NCI-H128 (cell line): ENCODE measurements around the gene RBBP8NL.

Source experiments
- DNase-seq: peaks from one replicate; lab custom pipeline; 2025; ENCODE audit not compliant: unreplicated experiment; lab: John Stamatoyannopoulos, UW

Gene RBBP8NL

GRCh38 chr20:62427172-62428001, at the start of gene RBBP8NL:
TSS of gene RBBP8NL (minus strand) at chr20:62427539. CDS start at chr20:62419647, 7,892 bp downstream.
- DNase-seq: peak; percentile 54

GRCh38 chr20:62476056-62476838, 48.9 kb upstream of the RBBP8NL start:
- DNase-seq: no peak

- no peak for DNase-seq
These were observed 48.4 kb upstream of the RBBP8NL start, which contains the start of gene GATA5 for GRCh38 chr20:62475772-62476055. TSS of gene GATA5 (minus strand) at chr20:62475995. CDS start at chr20:62475521, 474 bp downstream.

GRCh38 chr20:62475027-62475771, 47.9 kb upstream of the RBBP8NL start:
- DNase-seq: no peak

GRCh38 chr20:62474604-62475026, 47.3 kb upstream of the RBBP8NL start:
- no peak for DNase-seq

GRCh38 chr20:62473717-62474603, 46.6 kb upstream of the RBBP8NL start:
- DNase-seq: no peak

- no peak for DNase-seq
These were observed 45.7 kb upstream of the RBBP8NL start for GRCh38 chr20:62472941-62473585.

GRCh38 chr20:62472138-62472940, 45.0 kb upstream of the RBBP8NL start:
- DNase-seq: no peak

- no peak for DNase-seq
These were observed 43.1 kb upstream of the RBBP8NL start for GRCh38 chr20:62470459-62470858.

GRCh38 chr20:62470001-62470400, 42.7 kb upstream of the RBBP8NL start:
- no peak for DNase-seq

- DNase-seq: no peak
These were observed 42.0 kb upstream of the RBBP8NL start for GRCh38 chr20:62469352-62469751.

GRCh38 chr20:62466806-62467537, 39.6 kb upstream of the RBBP8NL start:
- DNase-seq: no peak

- no peak for DNase-seq
These were observed 38.9 kb upstream of the RBBP8NL start for GRCh38 chr20:62466072-62466760.

GRCh38 chr20:62464990-62465389, 37.7 kb upstream of the RBBP8NL start:
- no peak for DNase-seq

- no peak for DNase-seq
These were observed 37.1 kb upstream of the RBBP8NL start for GRCh38 chr20:62464425-62464770.

GRCh38 chr20:62463651-62464424, 36.5 kb upstream of the RBBP8NL start:
- no peak for DNase-seq

- DNase-seq: no peak
These were observed 35.7 kb upstream of the RBBP8NL start for GRCh38 chr20:62462976-62463592.
